Suprapubic skin (tissue), 3 donors: Measurements from ENCODE around the gene FOXC1.

Experiments
- CTCF ChIP-seq, 2 donors: fragments of 200-600 bp in 1 of 2; fragments of 450-650 bp in 1 of 2; sonication (generic) in 1 of 2; IDR thresholded peaks; one replicate each; pipeline ENCODE4 v1.5.1; 2016 to 2019; ENCODE audit warnings: antibody characterized with exemption in 2 of 2, mild to moderate bottlenecking in 1 of 2, moderate library complexity in 1 of 2
- EP300 ChIP-seq: sonication (generic); formaldehyde crosslinking; IDR thresholded peaks from one replicate; pipeline ENCODE4 v1.6.1; 2017; ENCODE audit warnings: antibody characterized with exemption

DNA sequence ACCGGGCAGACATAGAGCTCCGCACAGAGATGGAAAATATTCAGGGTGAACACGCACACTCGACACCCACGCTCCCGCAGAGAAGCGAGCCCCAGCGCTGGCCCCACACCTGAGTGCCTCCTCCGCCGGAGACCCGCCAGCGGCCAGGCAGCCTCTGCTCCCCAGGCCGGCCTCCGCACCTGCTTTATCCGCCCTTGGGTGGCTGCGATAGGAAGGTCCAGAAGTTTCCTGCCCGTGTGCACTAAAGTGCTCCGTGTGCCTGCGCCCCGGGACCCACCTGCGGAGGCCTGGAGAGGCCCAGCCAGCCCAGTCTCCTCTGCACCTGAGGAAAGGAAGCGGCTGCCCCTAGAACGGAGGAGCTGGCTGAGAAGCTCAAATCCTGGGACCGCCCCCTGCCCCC, 10.8 kb upstream of the FOXC1 start:
- TF ChIP-seq CTCF (IDR thresholded peaks at IDR 0.05), result no peak
- no peak for TF ChIP-seq EP300
